Activated CD8-positive, alpha-beta memory T cell treated with anti-CD3 and anti-CD28 coated beads for 4 hours (primary cell): ENCODE measurements around the gene ABHD2.
A peak's percentile ranks its signal among the peaks of the same experiment; 100 is the strongest.

Experiments
- DNase-seq, 2 donors: peaks; one replicate each; pipeline ENCODE4 v3.0.0-alpha.2; 2020; ENCODE audit warnings: low read depth in 2 of 2

Gene ABHD2

GRCh38 chr15:89194608-89195007 lies 106.4 kb downstream of the ABHD2 start:
- no peak for DNase-seq

GRCh38 chr15:89195836-89196235 lies 107.6 kb downstream of the ABHD2 start:
- no peak for DNase-seq

- no peak for DNase-seq
These were observed 108.0 kb downstream of the ABHD2 start for GRCh38 chr15:89196241-89196640.

GRCh38 chr15:89196994-89197393 lies 108.7 kb downstream of the ABHD2 start:
- DNase-seq = no peak

GRCh38 chr15:89197503-89197971 lies 109.3 kb downstream of the ABHD2 start:
- no peak for DNase-seq

- DNase-seq = no peak
These were observed 109.9 kb downstream of the ABHD2 start for GRCh38 chr15:89198196-89198595.

GRCh38 chr15:89198934-89199333 lies 110.7 kb downstream of the ABHD2 start:
- no peak for DNase-seq

- DNase-seq = no peak
These were observed 111.5 kb downstream of the ABHD2 start for GRCh38 chr15:89199746-89200145.

GRCh38 chr15:89200182-89200581 lies 111.9 kb downstream of the ABHD2 start:
- DNase-seq = no peak

GRCh38 chr15:89201465-89202005 lies 113.3 kb downstream of the ABHD2 start:
- DNase-seq = no peak

GRCh38 chr15:89203705-89204273 lies 115.5 kb downstream of the ABHD2 start:
- DNase-seq = peak; percentile 5 to 11

- no peak for DNase-seq
These were observed 117.8 kb downstream of the ABHD2 start for GRCh38 chr15:89205991-89206585.

GRCh38 chr15:89206908-89207331 lies 118.7 kb downstream of the ABHD2 start:
- DNase-seq = peak; percentile 43 to 46

GRCh38 chr15:89208256-89208655 lies 120.0 kb downstream of the ABHD2 start:
- DNase-seq = no peak

GRCh38 chr15:89209057-89209456 lies 120.8 kb downstream of the ABHD2 start:
- no peak for DNase-seq

- no peak for DNase-seq
These were observed 123.5 kb downstream of the ABHD2 start for GRCh38 chr15:89211678-89212170.

- no peak for DNase-seq
These were observed 127.4 kb downstream of the ABHD2 start for GRCh38 chr15:89215627-89216026.

- DNase-seq = no peak
These were observed 128.8 kb downstream of the ABHD2 start for GRCh38 chr15:89217031-89217430.

- DNase-seq = no peak
These were observed 129.6 kb downstream of the ABHD2 start for GRCh38 chr15:89217686-89218376.

- DNase-seq = no peak
These were observed 130.3 kb downstream of the ABHD2 start for GRCh38 chr15:89218531-89218930.

- no peak for DNase-seq
These were observed 133.3 kb downstream of the ABHD2 start, which contains the start of gene RLBP1 for GRCh38 chr15:89221543-89221942. Gene RLBP1 (minus strand): TSS chr15:89221579. CDS start chr15:89218975, 2,604 bp downstream.

GRCh38 chr15:89225588-89225987 lies 137.3 kb downstream of the ABHD2 start:
- no peak for DNase-seq
